CD14-positive monocyte (primary cell): ENCODE measurements around the gene MTMR1. TPM values are rescaled to one million over a fixed set of nuclear protein-coding genes. Genes with fewer than 3 reads are reported as not detected.
A peak's percentile ranks its signal among the peaks of the same experiment; 100 is the strongest.

Experiments used
- DNase-seq, 3 donors: peaks; one replicate each; pipeline ENCODE4 v3.0.0-alpha.2; 2011 to 2022
- H2AFZ ChIP-seq: 2 replicates; pipeline ENCODE4 v1.6.0; 2012; ENCODE audit warnings: mild to moderate bottlenecking, low read depth, low read length, inconsistent platforms; ENCODE audit not compliant: insufficient read depth, poor library complexity, severe bottlenecking
- H3K27ac ChIP-seq, 2 donors: 1 replicate in 1 of 2; 2 replicates in 1 of 2; pipeline ENCODE4 v1.5.1; 2012 to 2013; ENCODE audit warnings: low read length in 2 of 2, control low read depth in 1 of 2, inconsistent platforms in 1 of 2, low read depth in 1 of 2, mild to moderate bottlenecking in 1 of 2
- H3K27me3 ChIP-seq, 2 donors: one replicate each; pipeline versions ENCODE4 v1.6.0 to v1.6.1; 2011 to 2013; ENCODE audit warnings: low read length in 2 of 2; ENCODE audit not compliant: control insufficient read depth in 2 of 2, insufficient read depth in 2 of 2
- H3K36me3 ChIP-seq, 2 donors: replicated peaks in 1 of 2; 1 replicate in 1 of 2; 2 replicates in 1 of 2; pipeline versions ENCODE4 v1.5.1 to v1.6.1; 2012 to 2013; ENCODE audit warnings: low read length in 2 of 2, control low read depth in 1 of 2, inconsistent platforms in 1 of 2, mild to moderate bottlenecking in 1 of 2; ENCODE audit not compliant: insufficient read depth in 2 of 2, control insufficient read depth in 1 of 2
- H3K4me1 ChIP-seq, 2 donors: 1 replicate in 1 of 2; 2 replicates in 1 of 2; pipeline versions ENCODE4 v1.5.1 to v1.6.1; 2012 to 2013; ENCODE audit warnings: low read length in 2 of 2, control low read depth in 1 of 2, inconsistent platforms in 1 of 2, mild to moderate bottlenecking in 1 of 2, moderate library complexity in 1 of 2; ENCODE audit not compliant: insufficient read depth in 2 of 2, control insufficient read depth in 1 of 2
- H3K4me2 ChIP-seq: replicated peaks from 2 replicates; pipeline ENCODE3; 2012; ENCODE audit warnings: low read length, moderate library complexity, mild to moderate bottlenecking; ENCODE audit not compliant: poor library complexity, severe bottlenecking; ENCODE audit errors: extremely low read depth
- H3K4me3 ChIP-seq, 3 experiments: fragments of 200-600 bp in 1 of 3; sonication (generic) in 1 of 3; replicated peaks in 1 of 3; 1 replicate in 2 of 3; 2 replicates in 1 of 3; pipeline ENCODE4 v1.5.1; 2011 to 2013; ENCODE audit warnings: low read length in 3 of 3, mild to moderate bottlenecking in 3 of 3, control low read depth in 2 of 3, low read depth in 2 of 3, inconsistent platforms in 1 of 3, moderate library complexity in 1 of 3
- H3K79me2 ChIP-seq: 2 replicates; pipeline ENCODE4 v1.6.0; 2012; ENCODE audit warnings: mild to moderate bottlenecking, control low read depth, inconsistent platforms, low read length, moderate library complexity; ENCODE audit not compliant: insufficient read depth
- H3K9ac ChIP-seq: 2 replicates; pipeline ENCODE4 v1.6.0; 2017; ENCODE audit warnings: low read length, mild to moderate bottlenecking; ENCODE audit not compliant: insufficient read depth, poor library complexity, severe bottlenecking
- H3K9me3 ChIP-seq, 2 donors: replicated peaks in 1 of 2; 1 replicate in 1 of 2; 2 replicates in 1 of 2; pipeline versions ENCODE4 v1.5.1 to v1.6.1; 2012 to 2013; ENCODE audit warnings: low read length in 2 of 2, control low read depth in 1 of 2; ENCODE audit not compliant: control insufficient read depth in 1 of 2, insufficient read depth in 1 of 2
- H4K20me1 ChIP-seq: 2 replicates; pipeline ENCODE4 v1.6.0; 2012; ENCODE audit warnings: mild to moderate bottlenecking, low read length, control low read depth, moderate library complexity; ENCODE audit not compliant: insufficient read depth
- H3K27ac Mint-ChIP-seq, 7 donors: one replicate each; pipeline ENCODE4 v1.8.0; 2020; ENCODE audit warnings: mild to moderate bottlenecking in 7 of 7, mixed read lengths in 7 of 7, moderate library complexity in 6 of 7, inconsistent platforms in 2 of 7
- H3K27me3 Mint-ChIP-seq, 3 donors: one replicate each; pipeline ENCODE4 v1.8.0; 2021 to 2022; ENCODE audit warnings: low read depth in 3 of 3, mild to moderate bottlenecking in 3 of 3, mixed read lengths in 3 of 3, moderate library complexity in 3 of 3, inconsistent platforms in 1 of 3
- H3K36me3 Mint-ChIP-seq, 2 donors: one replicate each; pipeline ENCODE4 v1.8.0; 2020; ENCODE audit warnings: mixed read lengths in 2 of 2, inconsistent platforms in 1 of 2, mild to moderate bottlenecking in 1 of 2
- H3K4me1 Mint-ChIP-seq: one replicate; pipeline ENCODE4 v1.8.0; 2020; ENCODE audit warnings: mild to moderate bottlenecking, mixed read lengths
- H3K4me3 Mint-ChIP-seq, 2 donors: one replicate each; pipeline ENCODE4 v1.8.0; 2020; ENCODE audit warnings: mild to moderate bottlenecking in 2 of 2, mixed read lengths in 2 of 2, moderate library complexity in 1 of 2
- H3K9me3 Mint-ChIP-seq, 7 donors: one replicate each; pipeline ENCODE4 v1.8.0; 2020 to 2022; ENCODE audit warnings: mixed read lengths in 7 of 7, mild to moderate bottlenecking in 6 of 7, moderate library complexity in 6 of 7, inconsistent platforms in 2 of 7
- CTCF ChIP-seq: fragments of 200-600 bp; IDR thresholded peaks from one replicate; pipeline ENCODE4 v1.8.0; 2022; ENCODE audit warnings: antibody characterized with exemption, mild to moderate bottlenecking
- WGBS: methylation state at CpG from one replicate; pipeline ENCODE4 v1.1.5; 2013; ENCODE audit warnings: missing lambda C conversion rate; ENCODE audit not compliant: insufficient coverage; 5-methylcytosine and 5-hydroxymethylcytosine counted together
- intact Hi-C, 2 donors: fragments of 100-400 bp; cut with micrococcal nuclease; formaldehyde crosslinking; loops; one replicate each; pipeline versions ENCODE4 v1.15.0 to v1.15.1; 2023
- polyA plus RNA-seq, 3 donors: library from polyadenylated mRNA; depleted of rRNA in 1 of 3; unstranded in 2 of 3; stranded (reverse) in 1 of 3; fragments of 300-500 nt in 2 of 3; fragments of >200 nt in 1 of 3; fragmentation: Illumina TruSeq in 2 of 3; gene quantifications; 1 replicate in 2 of 3; 2 replicates in 1 of 3; pipeline ENCODE4 v1.2.3, GENCODE V29; 2012 to 2021

The MTMR1 gene
- polyA plus RNA-seq, 3 donors = 5.8 to 16.6 (median 6.1) TPM

GRCh38 chrX:150762258-150763165, 69.3 kb downstream of the MTMR1 start:
- Histone ChIP-seq H3K9ac (no peak overlapping the region), H3K4me3 (no peak overlapping the region), H3K9me3 (no peaks in the 10 kb centered on the region), H3K79me2 (no peaks in the 10 kb centered on the region), H3K27ac (no peak overlapping the region), H3K36me3 (peaks cover 12 to 40% of the 10 kb centered on the region in 2 donors), H2AFZ (no peak overlapping the region), H3K4me2 (no peak overlapping the region), H3K4me1 (peaks cover 8 to 12% of the 10 kb centered on the region in 2 donors), H4K20me1 (no peaks in the 10 kb centered on the region), H3K27me3 (no peaks in the 10 kb centered on the region)
- TF ChIP-seq CTCF = no peak
- Mint-ChIP-seq H3K27ac (peak overlapping the region in 3 of 7 donors; percentile 1 to 69 (median 27)), H3K36me3 (peaks cover 27 to 32% of the 10 kb centered on the region in 2 donors), H3K27me3 (no peaks in the 10 kb centered on the region), H3K4me3 (no peak overlapping the region), H3K9me3 (peaks cover 0 to 2% (median 0%) of the 10 kb centered on the region in 7 donors), H3K4me1 (peaks cover 12% of the 10 kb centered on the region)
- no peak for DNase-seq
- WGBS = 89% methylated on average over 5 of the region's 36 CpGs
- intact Hi-C loops = no loop called here

- H3K79me2 ChIP-seq = no peaks in the 10 kb centered on the region
- DNase-seq = no peak
- Mint-ChIP-seq H3K4me3 (no peak overlapping the region), H3K9me3 (peaks cover 0 to 2% (median 0%) of the 10 kb centered on the region in 7 donors), H3K27me3 (no peaks in the 10 kb centered on the region), H3K4me1 (peaks cover 19% of the 10 kb centered on the region), H3K27ac (no peak overlapping the region), H3K36me3 (peaks cover 20 to 26% of the 10 kb centered on the region in 2 donors)
- peaks cover 17 to 20% of the 10 kb centered on the region in 2 donors for H3K4me1 ChIP-seq
- H3K4me3 ChIP-seq = no peak overlapping the region
- H3K27ac ChIP-seq = no peak overlapping the region
- H3K9me3 ChIP-seq = no peaks in the 10 kb centered on the region
- H3K4me2 ChIP-seq = no peak overlapping the region
- intact Hi-C loops = no loop called here
- 100% methylated on average over 8 of the region's 13 CpGs for WGBS
- no peaks in the 10 kb centered on the region for H3K27me3 ChIP-seq
- TF ChIP-seq CTCF = no peak
- no peak overlapping the region for H2AFZ ChIP-seq
- H4K20me1 ChIP-seq = no peaks in the 10 kb centered on the region
- H3K36me3 ChIP-seq = peaks cover 10 to 33% of the 10 kb centered on the region in 2 donors
- H3K9ac ChIP-seq = no peak overlapping the region
Measured at GRCh38 chrX:150763303-150763797, 70.2 kb downstream of the MTMR1 start.
